ENCODE data around the gene RETN.

DNA sequence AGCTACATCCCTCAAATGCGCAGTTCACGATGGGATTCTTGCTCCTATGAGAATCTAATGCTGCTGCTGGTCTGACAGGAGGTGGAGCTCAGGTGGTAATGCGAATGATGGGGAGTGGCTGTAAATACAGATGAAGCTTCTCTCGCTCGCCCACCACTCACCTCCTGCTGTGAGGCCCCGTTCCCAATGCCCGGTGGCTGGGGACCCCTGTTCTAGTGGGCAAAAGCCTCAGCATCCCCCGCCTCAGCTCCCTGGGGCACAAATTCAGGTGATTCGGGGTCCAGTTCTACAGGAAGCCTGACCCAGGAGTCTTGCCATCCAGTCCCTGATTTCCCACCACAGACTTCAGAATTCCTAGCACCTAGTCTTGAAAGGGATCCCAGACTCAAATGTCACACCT lies 3.7 kb downstream of the RETN start:
- TF ChIP-seq POLR2A (IDR thresholded peaks at IDR 0.05), result no peak
- TF ChIP-seq CTCF (IDR thresholded peaks at IDR 0.05), result no peak

Measured in tibial nerve (tissue), 3 donors.